Fibroblast of skin of back (primary cell): ENCODE results near the gene EVPL. TPM values are rescaled to one million over a fixed set of nuclear protein-coding genes. Genes with fewer than 3 reads are reported as not detected.
"Not testable (repeated sequence)": the region's sequence is repeated elsewhere in the genome, so short reads cannot be mapped to it uniquely, and the experiment has no call there.

Experiments used
- DNase-seq: peaks from one replicate; pipeline ENCODE4 v3.0.0-alpha.2; 2013
- polyA plus RNA-seq, 2 experiments: library from polyadenylated mRNA; unstranded; fragments of 120-200 nt; gene quantifications; one replicate each; pipeline ENCODE4 v1.2.1, GENCODE V29; 2013; ENCODE audit not compliant: insufficient read length in 2 of 2

EVPL gene
- polyA plus RNA-seq (2013, experiment 1 of 2; ENCODE audit: insufficient read length) = not detected
- polyA plus RNA-seq (2013, experiment 2 of 2; ENCODE audit: insufficient read length) = 0.10 TPM

DNA sequence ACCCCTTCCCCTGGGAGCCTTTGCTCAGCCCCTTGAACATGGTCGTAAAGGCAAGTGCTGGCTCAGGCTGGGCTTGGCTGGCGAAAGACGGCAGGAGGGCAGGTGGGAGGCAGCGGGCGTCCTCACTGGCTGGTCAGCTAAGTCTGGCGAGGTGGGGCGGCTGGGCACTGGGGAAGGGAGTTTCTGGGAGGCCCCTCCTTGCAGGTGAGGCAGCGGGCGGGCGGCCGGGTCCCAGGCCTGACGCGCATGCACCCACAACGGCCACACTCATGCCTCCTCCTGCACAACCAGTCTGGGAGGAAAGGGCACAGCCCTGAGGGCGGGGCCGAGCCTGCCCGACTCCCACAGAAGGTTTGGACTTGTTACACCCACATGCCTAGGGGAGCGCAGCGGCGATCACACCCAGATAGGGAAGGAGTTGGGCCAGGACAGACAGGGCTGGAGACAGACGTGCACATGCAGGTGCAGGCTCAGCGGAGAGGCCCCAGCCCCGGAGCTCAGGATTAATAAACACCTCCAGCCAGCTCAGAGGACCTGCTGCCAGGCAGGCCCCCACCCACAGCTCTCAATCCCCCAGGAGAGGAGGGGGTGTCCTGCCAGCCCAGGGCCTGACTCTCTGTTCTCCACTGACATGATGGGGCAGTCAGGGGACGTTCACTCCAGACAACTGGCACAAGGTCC lies at the start of gene EVPL:
TSS of gene EVPL (minus strand) at position 148 of the 681 bp plus-strand sequence. CDS start at position 40, 108 bp downstream.
- DNase-seq = no peak

DNA sequence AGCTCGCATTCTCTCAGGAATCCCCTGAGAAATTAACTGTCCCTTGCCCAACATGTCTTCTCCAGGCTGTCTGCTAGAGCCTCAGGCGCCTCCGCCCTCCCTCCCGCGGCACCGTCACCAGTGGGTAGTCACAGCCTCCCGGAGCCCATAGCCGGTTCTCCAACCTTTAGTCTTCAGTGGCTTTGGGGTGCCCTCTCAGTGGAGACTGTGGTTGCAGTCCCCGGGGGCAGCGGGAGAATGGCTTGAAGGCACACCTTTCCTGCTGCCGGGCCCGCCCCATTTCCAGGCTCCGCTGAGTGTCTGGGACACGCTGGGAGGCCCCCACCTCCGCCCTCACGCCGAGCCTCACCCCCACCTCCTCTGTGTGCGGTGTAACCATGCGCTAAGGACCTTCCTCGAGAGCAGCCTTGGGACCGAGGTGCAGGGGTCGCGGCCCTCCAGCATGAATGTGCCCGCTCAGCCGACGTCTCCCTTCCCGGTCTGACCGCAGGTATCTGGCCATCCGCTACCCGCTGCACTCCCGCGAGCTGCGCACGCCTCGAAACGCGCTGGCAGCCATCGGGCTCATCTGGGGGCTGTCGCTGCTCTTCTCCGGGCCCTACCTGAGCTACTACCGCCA lies 49.1 kb upstream of the EVPL start:
- DNase-seq = no peak

DNA sequence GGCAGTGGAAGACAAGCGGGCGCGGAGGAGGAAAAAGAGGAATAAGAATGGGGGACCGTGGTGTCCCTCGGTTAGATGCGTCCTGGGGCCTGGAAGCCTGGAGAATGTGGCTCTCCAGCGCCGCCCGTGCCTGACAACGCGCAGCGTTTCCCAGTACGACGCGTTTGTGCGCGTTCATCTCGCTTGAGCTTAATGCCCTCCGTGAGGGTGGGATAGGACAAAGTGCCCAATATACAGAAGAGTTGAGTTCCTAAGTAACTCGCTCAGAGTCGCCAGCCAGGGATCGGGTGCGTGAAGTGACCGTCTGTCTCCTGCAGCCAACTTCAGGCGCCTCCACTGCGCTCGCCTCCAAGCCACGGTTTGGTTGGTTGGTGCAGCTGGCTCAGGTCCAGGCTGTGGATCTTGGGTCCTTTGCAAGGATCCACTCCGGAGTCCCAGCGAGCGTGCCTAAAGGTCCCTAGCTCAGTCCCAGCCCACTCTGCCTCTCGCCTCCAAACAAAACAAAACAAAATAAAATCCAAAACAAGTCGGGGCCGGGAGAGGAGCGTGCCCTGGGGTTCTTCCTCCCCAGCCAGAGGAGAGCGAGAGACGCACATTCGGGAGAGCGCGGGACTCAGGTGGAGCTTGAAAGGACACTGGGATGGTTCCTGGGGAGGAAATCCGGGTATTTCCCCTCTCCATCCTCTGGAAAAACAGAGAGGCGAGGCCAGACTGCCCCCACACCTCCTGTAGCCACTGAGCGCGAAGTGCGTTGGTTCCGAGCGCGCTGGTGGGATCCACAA lies 48.4 kb upstream of the EVPL start:
- DNase-seq = no peak

DNA sequence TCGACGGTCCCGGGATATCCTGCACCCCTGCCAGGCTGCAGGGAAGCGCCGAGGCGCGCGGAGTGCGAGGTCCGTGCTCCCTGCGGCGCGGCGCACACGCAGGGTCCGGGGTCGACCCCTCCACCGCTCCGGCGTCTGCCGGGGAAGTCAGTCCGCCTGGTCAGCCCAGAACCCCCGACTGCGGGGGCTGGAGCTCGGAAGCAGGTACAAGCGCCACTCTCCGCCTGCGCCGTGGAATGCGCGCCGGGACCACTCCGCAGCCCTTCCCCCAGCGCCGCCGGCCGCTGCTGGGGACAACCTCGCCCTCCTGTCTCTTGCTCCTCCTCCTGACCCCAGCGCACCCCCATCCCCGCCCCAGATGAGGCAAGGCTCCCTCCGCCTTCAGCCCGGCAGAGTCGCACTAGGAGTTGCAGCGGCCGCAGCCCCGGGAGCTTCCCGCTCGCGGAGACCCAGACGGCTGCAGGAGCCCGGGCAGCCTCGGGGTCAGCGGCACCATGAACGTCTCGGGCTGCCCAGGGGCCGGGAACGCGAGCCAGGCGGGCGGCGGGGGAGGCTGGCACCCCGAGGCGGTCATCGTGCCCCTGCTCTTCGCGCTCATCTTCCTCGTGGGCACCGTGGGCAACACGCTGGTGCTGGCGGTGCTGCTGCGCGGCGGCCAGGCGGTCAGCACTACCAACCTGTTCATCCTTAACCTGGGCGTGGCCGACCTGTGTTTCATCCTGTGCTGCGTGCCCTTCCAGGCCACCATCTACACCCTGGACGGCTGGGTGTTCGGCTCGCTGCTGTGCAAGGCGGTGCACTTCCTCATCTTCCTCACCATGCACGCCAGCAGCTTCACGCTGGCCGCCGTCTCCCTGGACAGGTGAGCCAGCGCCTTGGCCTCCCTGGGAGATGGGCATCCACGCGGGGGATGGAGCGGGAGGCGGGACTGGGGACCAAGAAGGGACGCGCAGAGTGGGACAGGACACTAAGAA lies 47.6 kb upstream of the EVPL start, which contains the start of gene GALR2:
TSS of gene GALR2 (plus strand) at position 392 of the 974 bp plus-strand sequence. CDS start at position 495, 103 bp downstream.
- DNase-seq = no peak

DNA sequence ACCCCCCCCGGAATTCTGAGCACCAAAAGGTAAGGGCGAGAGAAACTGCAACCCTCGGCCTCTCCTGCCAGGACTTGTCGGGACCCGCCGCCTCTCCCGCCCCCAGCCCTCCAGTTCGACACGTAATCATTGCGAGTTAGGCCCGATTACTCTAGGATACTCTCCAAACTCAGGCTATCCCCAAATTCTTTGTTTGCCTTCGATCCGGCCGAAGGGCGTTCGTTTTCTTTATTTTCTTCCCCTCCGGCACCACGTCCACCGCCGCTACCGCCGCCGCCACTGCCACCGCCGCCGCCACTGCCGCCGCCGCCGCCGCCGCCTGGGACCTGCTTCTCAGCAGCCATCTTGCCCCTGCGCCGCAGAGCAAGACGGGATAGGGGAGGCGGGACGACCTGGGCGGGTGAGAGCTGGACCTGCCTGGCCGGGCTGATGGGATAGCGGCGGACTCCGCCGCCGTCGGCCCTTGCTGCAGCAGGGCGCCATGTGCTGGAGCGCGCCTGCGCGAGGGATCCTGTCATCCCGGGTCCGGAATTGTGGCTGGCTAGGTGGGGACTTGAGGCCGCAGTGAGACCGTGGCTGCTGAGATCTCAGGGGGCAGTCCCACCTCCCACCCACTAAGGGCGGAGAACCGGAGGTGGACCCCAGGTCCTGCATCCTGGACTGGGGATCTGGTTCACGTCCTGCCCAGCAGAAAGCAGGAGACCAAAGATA lies 45.2 kb upstream of the EVPL start, which contains the start of gene SRP68:
TSS of gene SRP68 (minus strand) at position 370 of the 711 bp plus-strand sequence. CDS start at position 344, 26 bp downstream.
- DNase-seq = peak; percentile 92

DNA sequence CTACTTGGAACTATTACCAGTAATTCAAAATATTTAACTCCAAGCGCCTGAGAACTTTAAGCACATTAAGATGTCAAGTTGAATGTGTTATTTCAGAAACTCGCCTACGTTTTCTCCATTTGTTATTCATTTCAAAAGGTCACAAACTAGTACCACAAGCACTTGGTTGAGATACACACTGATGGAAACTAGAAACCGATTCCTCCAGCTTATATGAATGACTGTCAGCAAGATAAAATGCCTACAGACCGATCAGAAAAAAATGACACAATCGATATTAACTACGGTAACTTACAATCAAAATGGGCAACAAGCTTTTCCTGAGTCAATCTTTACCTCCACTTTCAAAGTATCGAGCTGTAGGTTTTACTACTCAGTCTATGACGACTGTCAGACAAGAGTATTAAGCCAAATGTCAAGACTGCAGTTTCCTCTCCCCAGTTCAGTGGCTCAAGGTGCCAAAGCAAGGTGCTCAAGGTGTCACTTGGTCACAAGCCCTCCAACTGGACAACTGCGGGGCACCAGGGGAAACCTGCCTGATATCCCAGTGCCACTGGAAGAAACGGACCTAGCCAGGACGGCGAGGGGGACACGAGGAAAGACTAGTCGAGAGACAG lies 44.5 kb upstream of the EVPL start:
- no peak for DNase-seq

DNA sequence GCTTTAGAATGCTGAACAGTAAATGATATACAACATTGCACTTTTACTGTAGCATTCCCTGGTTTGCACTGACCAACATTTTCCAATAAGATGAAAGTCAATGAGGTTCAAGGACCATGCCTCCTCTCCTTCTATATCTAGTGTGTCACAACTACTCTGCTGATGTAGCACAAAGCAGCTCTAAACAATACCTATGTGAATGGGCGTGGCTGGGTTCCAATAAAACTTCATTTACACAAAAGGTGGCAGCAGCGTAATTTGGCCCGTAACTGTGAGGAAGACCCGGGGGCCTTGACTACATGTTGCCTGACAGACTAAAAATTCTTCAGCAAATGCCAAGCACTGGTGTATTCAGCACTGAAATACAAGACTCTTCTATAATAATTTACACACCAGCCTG lies 38.7 kb upstream of the EVPL start:
- DNase-seq = no peak

DNA sequence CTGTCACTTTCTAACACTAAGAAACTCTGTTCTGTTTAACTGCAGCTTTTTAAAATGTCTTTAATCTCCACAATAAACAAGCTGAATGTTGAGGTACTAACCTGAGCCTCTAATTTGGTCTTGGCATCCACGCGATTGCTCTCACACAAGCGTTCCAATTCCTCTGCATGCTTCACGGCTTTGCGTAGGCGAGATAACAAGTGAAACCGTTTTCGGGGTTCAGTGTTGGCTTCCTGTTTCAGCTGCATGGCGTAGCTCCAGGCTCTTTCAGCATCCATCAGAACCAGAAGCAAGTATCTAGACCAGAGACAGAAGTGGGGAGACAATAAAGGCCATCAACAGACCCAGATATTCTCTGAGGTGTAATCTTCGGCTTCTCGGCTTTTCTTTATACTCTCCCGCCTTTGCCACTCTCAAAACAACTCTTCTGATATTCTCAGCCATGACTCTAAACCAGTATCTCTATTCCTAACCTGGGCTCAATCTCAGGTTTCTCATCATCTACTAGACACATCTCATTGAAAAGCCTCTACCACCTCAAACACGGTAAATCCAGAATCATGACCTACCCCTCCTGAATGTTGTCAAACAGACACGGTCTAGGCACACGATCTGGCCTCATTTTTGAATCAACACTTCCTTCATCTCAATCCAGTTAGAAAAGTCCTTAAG lies 36.9 kb upstream of the EVPL start:
- no peak for DNase-seq

DNA sequence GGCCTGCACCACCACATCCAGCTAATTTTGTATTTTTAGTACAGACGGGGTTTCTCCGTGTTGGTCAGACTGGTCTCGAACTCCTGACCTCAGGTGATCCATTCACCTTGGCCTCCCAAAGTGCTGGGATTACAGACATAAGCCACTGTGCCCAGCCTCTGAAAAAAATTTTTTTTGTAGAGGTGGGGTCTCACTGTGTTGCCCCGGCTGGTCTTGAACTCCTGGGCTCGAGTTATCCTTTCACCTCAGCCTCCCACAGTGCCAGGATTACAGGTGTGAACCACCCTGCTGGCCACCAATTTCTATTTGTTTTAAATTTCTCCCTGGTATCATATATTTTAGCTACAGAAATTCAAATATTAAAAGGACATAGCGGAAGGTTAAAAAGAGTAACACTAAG lies 31.2 kb upstream of the EVPL start:
- not testable (repeated sequence) for DNase-seq

DNA sequence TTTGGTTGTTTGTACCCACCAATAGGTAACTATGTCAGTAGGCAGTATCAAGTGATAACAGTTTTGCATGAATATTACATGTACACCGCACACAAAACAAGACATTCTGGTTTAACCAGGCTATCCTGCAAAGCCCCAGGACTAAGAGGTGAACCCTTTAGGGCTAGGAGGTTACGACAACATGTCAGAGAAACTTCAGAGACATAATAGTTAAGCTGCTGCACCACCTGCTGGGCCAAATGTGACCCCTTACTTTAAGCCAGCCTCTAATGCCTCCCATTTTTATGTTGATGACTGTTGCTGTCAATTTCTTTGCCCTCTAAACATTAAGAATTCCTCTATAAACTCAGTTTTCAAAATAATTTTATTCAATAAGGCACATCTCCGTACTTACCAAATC lies 29.8 kb upstream of the EVPL start:
- no peak for DNase-seq

DNA sequence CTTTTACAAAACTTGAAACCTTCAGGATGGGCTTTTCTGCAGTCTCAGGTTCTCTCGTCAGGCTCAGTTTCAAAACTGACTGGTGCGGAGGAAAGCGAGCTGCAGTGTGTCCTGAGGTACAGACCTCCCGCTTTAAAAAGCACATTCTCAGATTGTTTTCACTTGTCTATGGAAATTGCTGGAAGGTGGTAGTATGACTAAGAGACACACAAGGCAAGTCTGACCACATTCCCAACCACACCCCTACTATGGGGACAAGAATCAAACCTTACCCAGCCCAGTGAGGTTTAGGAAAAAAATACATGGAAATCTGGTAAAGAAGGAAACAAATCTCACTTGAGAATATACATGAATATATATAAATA lies 27.0 kb upstream of the EVPL start:
- peak; percentile 56 for DNase-seq

DNA sequence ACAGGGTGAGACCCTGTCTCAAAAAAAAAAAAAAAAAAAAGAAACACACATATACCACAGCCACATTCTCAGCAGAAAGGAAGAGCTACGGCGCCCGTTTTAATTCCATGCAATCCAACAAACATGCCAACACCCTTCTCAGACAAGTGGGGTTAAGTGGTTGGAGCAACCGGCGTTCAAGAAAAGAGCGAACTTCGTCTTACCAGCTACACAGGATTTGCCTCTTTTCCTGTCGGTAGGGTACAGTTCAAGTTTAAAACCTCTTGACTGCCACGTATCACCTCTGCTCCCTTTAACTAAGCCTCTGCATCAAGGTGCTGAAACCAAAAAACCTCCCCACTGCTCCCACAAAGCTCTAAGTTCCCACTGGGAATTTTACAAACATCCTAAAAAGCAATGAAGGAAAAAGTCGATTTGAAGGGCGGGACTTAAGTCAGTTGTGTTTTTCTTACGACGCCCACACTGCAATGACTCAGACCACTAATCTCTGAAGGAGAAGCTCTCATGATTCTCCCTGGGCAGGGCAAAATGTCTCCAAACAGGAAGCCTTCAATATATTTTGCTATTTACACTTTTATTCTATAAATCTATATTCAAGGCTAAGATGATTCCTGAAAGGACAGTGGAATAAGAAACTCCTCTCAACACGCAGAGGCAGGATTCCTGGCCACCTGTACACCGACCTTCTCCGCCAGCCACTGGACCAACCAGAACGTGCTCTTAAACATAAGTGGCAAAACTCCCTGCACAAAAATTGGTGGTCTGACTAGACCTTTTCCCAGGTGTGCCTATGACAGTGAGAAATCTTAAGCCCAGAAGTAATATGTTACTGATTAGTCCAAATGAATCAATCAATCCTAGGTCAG lies 26.4 kb upstream of the EVPL start:
- peak; percentile 79 for DNase-seq

DNA sequence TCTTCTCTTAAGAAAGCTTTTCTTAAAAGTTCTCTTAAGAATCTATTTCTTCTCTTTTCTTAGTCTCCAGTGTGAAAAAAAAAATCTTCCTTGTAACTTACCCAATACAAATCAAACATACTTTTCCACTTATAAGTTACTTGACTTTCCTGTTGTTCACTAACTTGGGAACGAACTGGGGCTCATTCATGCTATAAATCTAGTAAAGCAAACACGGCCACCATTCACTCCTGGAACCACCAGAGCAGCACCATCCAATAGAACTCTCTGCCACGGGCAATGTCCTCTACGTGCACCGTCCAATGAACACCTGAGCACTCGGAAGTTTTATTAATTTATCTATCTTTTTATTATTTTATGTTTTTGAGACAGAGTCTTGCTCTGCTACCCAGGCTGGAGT lies 24.5 kb upstream of the EVPL start:
- no peak for DNase-seq

DNA sequence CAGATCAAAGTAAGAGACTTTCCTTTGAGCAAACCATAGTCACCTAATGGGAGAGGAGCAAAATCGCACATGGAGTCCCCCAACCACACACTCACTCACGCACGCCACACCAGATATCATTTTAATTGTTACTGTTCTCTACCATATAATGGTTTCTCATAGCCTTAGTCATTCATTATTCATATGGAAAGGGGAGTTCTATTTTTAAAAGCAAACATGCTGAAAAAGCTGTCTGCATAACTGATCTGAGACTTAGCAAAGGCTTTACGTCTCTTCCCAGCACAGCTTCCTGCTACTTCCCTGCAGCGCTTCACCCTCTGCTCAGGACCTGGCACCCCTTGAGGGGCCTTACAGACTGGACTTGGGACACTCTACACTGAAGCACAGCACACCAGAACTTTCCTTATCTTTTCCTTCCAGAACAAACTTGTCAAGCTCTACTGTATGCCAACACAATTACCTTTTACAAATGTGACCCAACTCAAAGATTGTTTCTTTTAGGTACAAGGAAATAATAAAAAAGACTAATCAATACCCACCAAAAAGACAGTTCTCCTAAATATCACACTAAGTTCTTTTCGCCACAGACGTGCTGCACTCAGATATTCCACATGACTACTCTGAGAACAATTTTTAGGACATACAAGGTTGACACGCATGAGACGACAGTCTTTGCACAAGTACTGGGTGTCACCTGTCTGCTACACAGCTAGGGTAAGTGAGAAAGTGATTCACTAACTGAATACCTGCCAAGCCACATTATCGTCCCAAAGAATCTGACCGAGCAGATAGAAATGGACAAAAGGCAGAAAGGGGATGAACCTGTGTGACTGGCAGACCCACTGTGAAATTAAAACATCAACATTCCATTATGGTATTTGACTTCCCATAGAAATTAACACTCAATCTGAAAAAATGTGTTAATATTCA lies 23.7 kb upstream of the EVPL start:
- no peak for DNase-seq

DNA sequence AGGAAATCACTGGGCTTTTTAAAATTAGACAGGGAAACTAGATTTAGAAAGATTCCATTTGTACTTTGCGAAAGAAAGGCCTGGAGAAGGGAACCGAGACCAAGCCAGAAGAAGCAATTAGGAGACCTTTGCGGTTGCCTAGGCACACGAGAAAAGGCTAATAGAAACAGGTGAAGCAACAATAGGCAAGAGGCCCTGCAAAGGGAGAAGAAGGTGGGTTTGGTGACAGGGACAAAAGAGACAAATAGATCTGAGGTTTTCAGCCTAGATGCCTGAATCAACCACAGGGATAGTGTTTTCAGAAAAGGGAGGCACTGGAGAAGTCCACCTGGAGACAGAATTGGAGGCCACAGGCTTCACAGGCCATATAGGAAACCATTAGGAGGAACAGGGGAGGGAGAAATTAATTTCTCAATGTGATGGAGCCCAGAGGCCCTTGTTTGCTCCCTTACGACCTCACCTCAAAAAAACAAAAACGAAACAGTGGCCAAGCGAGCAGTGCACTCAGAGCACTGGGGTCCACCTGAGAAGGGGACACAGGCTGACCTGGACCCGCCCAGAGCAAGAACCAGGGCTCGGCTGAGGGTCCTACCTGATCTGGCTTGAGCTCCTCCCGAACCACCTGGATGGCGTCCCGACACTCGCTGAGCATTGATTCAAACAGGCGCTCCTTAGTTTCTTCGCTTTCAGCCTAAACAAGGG lies 22.9 kb upstream of the EVPL start:
- no peak for DNase-seq

DNA sequence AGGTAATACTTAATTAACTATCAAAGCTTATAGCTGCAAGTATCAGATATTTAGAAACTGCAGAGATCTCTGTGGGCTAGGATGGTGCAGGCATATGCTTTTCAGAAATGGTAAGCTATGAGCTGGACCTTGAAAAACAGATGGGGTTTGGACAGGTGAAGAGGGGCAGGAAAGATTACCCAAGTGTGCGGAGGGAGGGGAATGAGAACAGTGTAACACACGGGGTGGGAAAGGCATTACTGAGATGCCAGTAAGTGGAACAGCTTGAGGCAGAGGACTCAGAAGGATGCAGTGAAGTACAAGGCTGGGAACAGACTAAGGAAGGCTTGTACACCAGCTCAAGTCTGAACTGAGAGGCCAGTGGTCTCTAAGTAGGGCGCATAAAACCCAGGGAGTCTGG lies 22.1 kb upstream of the EVPL start:
- DNase-seq = no peak

DNA sequence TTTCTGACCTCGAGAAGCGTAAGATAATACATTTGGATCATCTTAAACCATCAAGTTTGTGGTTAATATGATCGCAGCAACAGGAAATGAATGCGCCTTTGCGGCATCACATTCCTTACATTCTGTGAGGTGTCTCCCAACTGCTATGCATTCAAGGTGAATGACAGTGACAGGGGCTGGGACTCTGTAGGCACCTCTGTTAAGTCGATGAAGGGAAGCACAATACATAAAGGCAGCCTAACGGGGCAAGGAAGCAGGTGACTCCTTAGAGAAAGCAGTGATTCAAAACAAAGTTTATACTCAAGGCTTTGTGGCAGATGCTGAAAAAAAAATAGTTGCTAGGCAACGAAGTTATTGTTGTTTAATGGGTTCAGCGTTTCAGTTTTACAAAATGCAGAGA lies 21.6 kb upstream of the EVPL start:
- peak; percentile 72 for DNase-seq
